HG03575 (cell line): ENCODE measurements around the gene RABGEF1.
"Not testable (repeated sequence)": the region's sequence is repeated elsewhere in the genome, so short reads cannot be mapped to it uniquely, and the experiment has no call there.

Experiments
- ATAC-seq: cut with Tn5 transposase; IDR thresholded peaks from one replicate; pipeline ENCODE4 v1.9.1; 2021; ENCODE audit not compliant: unreplicated experiment, insufficient number of reproducible peaks, low FRiP score; ENCODE audit errors: extremely low read depth

The RABGEF1 gene

DNA sequence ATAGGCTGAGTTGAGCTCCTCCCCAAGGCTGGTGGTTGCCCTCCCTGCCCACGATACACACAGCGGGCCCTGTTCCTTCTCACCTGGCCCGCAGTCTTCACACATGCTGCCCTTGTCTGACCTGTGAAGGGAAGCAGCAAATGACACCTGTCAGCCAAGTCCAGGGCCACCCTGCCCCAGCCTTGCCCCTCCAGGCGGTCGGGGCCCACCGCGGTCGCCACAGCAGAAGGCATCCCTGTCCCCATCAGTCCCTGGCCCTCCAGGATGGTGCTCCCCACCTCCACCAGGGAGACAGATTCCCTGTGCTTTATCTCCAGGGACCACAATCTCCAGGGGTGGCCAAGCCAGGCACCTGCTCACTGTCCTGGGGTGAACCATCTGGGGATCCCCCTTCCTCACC lies 99.3 kb downstream of the RABGEF1 start:
- no peak for ATAC-seq

DNA sequence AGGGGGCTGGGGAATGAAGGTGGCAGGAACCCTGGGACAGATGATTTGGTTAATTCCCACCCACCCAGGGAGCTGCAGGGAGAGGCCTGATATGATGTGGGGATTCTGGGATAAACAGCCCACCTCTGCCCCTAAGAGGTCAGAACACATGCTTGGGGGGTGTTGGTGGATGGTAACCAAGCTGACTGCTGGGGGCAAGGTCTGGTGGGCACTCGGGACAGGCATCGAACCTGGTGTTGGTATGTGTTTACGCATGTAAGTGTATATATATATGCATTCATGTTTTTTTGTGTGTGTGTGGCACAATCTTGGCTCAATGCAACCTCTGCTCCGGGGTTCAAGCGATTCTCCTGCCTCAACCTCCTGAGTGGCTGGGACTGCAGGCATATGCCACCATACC lies 99.8 kb downstream of the RABGEF1 start:
- ATAC-seq, result no peak

DNA sequence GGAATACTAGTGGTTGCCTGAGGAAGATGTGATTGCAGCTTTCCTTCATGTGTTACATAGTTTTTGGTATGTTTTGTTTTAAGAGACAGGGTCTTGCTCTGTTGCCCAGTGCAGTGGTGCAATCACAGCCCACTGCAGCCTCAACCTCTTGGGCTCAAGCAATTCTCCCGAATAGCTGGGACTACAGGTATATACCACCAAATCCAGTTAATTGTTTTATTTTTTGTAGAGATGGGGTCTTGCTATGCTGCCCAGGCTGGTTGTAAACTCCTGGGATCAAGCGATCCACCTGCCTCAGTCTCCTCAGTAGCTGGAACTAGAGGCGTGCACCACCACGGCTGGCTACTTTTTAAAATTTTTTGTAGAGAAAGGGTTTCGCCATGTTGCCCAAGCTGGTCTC lies 101.4 kb downstream of the RABGEF1 start:
- no peak for ATAC-seq

DNA sequence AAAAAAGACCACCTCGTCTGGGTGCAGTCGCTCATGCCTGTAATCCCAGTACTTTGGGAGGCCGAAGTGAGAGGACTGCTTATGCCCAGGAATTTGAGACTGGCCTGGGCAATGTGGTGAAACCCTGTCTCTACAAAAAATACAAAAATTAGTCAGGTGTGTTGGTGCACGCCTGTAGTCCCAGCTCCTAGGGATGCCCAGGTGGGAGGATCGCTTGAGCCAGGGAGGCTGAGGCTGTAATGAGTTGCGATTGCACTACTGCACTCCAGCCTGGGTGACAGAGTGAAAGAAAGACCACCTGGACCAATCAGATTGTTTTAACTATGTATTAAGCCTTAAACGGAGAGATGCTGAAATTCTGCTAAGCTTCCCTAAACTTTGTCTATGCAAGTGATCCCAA lies 103.0 kb downstream of the RABGEF1 start:
- not testable (repeated sequence) for ATAC-seq

DNA sequence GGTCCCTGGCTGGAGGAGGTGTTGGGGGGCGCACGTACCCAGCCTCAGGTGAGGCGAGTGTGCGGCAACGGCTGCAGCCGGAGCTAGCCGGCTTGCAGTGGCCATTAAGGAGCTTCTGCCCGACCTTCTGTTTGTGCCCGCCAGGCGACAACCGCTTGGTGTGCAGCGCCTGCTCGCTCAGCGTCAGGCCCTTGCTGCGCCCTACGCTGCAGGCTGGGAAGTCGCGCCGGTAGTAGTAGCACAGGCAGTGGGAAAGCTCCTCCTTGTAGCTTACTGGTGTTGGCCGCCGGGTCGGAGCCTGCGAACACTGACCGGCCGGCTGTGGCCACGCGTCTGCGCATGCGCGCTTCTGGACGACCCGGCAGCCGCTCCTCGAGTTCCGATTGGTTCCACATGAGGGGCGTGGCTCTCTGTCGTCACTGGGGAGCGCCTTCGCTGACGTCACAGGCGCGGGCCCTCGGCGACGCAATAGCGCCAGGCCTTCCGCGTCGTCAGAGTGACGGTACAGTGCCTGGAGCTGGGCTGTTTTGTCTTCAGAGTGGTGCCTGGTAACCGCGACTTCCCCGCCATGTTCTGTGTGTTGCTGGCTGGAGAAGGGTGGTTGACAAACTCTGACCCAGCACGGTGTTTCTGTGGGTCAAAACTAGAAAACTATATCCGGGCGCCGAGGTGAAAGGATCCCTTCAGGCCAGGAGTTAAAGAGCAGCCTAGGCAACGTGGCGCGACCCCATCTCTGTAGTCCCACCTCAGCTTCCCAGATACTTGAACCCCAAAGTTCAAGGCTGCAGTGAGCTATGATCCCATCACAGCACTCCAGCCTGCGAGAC lies 104.2 kb downstream of the RABGEF1 start:
- peak; percentile 63 for ATAC-seq

DNA sequence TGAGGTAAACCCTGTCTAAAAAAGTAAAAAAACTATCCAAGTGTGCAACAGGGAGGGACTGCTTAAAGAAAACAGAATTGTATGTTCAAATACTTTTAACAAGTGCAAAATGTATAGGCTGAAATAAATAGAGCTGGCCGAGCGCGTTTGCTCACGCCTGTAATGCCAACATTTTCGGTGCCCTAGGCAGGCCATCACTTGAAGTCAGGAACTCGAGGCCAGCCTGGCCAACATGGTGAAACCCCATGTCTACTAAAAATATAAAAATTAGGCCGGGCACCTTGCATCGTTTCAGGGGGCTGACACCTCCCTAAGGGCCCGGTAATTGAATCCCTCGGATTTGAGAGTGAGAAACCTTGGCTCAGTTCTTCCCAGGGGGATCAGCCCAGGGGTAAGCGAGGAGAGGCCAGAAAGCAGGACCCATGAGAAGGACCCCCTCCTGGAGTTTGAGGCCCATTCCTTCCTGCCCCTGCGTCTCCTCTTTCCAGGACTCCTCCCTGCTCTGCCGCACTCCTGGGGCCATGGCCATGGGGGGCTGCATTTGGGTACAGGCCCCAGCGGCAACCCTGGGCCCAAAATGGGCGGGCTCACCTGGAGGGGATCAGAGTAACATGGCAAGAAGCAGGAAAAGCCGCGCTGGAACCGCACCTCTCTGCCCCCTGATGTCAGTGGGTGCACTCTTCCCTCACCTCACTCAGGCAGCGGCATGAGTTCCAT lies 105.0 kb downstream of the RABGEF1 start:
- no peak for ATAC-seq

DNA sequence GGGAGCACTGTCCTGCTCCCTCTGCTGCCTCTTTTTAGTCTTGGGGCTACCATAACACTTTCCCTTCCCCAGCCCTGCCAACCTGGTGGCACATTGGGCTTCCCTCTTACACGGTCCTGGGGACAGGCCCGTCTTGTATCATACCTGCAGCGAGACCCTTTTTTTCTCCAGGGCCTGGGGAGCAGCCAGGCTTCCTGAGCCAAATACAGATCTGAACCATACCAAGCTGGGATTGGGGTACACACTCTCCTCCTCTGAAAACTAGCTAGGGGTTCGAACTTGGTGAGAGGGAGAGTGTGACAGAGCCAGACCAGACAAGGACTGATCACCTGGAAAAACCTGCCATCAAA lies 105.5 kb downstream of the RABGEF1 start:
- not testable (repeated sequence) for ATAC-seq

DNA sequence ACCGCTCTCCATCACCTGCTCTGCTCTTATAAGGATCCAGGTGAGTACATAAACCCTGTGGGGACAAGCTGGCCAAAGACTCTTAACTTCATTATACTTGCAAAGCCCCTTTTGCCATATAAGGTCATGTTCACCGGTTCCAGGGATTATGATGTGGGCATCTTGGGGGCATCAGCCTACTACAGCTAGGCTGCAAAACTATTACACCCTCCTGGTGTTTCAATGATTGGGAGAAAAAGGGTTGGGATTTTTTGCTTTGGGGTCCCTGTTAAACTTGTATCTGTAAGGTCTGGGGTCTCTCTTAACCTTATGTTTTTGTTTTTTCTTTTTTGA lies 107.0 kb downstream of the RABGEF1 start:
- ATAC-seq, result not testable (repeated sequence)

DNA sequence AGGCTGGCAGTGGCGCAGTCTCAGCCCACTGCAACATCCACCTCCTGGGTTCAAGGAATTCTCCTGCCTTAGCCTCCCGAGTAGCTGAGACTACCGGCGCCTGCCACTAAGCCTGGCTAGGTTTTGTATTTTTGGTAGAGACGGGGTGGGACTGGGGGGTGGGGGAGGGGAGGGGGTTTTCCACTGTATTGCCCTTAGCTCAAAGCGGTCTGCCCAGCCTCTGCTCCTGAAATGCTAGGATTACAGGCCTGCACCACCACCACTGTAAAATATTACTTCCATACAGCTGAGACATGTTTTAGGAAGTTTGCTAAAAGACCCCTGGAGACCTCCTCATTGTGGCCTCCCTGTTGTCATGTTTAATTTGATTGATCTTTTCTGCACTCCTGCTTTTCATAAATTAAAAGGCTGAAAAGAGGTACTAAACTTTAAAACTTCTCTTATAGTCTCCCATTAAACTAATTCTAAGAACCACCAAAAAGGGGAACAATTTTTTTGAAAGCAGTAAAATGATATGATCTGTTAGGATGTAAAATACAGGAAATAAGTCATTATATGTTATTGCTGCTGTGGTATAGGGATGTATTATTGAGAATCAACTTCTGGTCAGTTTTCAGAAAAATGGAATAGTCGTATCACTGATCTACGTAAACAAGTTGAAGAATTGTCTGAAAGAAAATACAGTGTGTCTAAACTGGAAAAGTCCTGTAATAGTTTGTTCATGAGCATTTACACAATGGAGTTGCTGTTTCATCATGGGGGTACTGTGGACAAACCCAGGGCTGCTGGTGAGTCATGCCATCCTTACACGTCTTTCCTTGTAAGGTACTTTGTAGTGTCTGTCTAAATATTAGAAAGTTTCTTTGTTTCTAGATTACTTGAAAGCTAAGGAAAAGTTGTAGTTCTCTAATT lies 107.6 kb downstream of the RABGEF1 start:
- no peak for ATAC-seq

DNA sequence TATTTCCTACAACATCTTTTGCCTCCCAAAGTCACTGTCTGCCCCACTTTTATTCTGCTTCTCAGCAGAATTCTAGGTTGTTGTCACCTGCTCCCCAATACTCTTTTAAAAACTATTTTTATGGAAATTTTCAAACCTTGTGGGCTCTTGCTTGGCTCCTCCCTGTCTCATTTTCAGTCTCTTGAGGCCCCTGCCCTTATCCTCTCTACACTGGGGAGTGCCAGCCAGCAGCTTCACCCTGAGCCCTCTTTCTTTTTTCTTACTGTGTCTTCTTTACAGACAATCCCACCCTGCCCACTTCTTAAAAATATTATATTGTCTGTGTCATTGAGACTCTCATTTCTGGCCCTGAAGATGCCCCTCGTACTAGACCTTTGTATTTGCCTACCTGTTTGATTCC lies 118.8 kb downstream of the RABGEF1 start:
- ATAC-seq, result no peak

DNA sequence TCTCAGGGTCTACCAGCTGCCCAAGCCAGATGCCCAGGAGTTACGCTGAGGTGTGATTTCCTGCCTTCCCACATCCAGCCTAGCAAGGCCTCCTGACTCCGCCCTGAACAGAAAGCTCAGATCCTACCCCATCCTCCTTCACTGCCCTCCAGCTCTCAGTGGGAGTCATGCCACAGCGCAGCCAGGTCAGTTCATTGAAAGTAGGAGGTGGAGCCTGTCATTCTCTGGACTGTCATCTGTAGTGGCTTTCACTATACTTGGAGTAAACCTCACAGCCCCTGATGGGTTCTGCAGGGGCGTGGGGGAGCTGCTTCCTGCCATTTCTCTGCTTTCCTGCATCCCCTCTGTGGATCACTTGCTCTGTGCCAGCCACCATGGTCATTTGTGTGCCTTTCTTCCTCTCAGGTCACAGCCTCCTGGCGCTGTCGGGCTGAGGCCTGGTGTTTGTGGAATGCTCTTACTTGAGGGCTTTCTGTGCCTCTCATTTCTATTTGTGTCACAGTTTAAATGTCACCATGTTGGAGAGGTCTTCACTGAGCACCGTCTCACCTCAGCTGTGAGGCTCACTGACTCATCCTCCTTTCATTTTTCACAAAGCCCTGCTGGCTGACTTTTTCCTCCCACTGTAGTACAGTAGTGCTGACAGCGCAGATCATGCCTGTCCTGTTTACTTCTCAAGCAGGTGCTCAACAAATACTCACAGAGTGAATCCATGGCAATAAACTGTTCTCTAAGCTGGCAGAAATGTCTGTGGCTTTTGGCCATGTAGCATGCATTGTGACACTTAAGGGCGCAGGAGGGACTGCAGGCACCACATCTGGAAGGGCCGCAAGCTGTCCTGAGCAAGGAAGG lies 119.5 kb downstream of the RABGEF1 start:
- no peak for ATAC-seq

DNA sequence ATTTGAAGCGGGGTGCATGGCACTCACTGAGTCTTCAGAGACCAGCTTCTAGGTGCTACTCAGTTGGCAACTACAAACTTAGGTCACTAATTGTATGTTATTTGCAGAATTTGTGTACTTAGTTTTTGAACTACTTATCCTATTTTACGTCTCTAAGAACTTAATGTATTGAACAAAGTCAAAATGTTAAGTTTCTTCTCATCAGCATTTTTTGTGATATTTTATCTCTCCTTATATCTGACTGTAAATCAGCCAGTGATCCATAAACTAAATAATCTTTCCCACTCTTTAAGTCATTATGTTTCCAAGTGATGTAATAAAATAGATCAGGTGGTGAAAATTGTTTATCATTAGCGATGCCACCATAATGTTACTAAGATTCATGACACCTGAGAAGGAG lies 120.2 kb downstream of the RABGEF1 start:
- ATAC-seq, result no peak
